HepG2 (cell line): ENCODE measurements around the gene RSRC2. TPM values are rescaled to one million over a fixed set of nuclear protein-coding genes. Genes with fewer than 3 reads are reported as not detected.
A peak's percentile ranks its signal among the peaks of the same experiment; 100 is the strongest.

Experiments used
- ATAC-seq: fragments of 200-7000 bp; cut with Tn5 transposase; 3 replicates; pipeline ENCODE4 v1.9.1; 2020; ENCODE audit warnings: mild to moderate bottlenecking, moderate library complexity
- BruUV-seq: library from RNA; stranded (reverse); fragments of 400-500 nt; replicated peaks from 2 replicates; lab custom pipeline; 2021; lab: Mats Ljungman, UMichigan
- CTCF ChIA-PET: fragments of 300-600 bp; formaldehyde crosslinking; extraction: SDS; loops from one replicate; lab custom pipeline; 2021; ENCODE audit warnings: low total read pairs, inconsistent platforms, low intra/inter-chr PET ratio; lab: Yijun Ruan, JAX
- POLR2A ChIA-PET: fragments of 350-600 bp; sonication (Branson Sonifier 250); formaldehyde crosslinking; loops from one replicate; lab custom pipeline; 2020; ENCODE audit warnings: antibody characterized with exemption, inconsistent platforms; lab: Yijun Ruan, JAX
- DNase-seq: peaks from one replicate; pipeline ENCODE4 v3.0.0-alpha.2; 2015; ENCODE audit warnings: low spot score
- FAIRE-seq: peaks from 3 replicates; lab custom pipeline; 2011; peaks lifted over from hg19 to GRCh38; lab: Jason Lieb, UNC
- H2AFZ ChIP-seq: one replicate; pipeline ENCODE4 v1.6.1; 2011; ENCODE audit warnings: low read length, inconsistent platforms
- H3K27ac ChIP-seq: fragments of 300-600 bp; 3 replicates; pipeline ENCODE4 v1.8.0; 2011; ENCODE audit warnings: mixed run types, mild to moderate bottlenecking, mixed read lengths, low read length, inconsistent platforms; ENCODE audit not compliant: insufficient read depth; ENCODE audit errors: extremely low read length
- H3K27me3 ChIP-seq, 2 experiments: fragments of 200-600 bp in 1 of 2; 2 replicates in 1 of 2; 3 replicates in 1 of 2; pipeline versions ENCODE4 v1.6.0 to v1.8.0; 2011; ENCODE audit warnings: low read length in 2 of 2, mild to moderate bottlenecking in 2 of 2, moderate library complexity in 2 of 2, inconsistent platforms in 1 of 2; ENCODE audit not compliant: insufficient read depth in 2 of 2, control insufficient read depth in 1 of 2
- H3K36me3 ChIP-seq, 2 experiments: fragments of 200-600 bp in 1 of 2; replicated peaks in 1 of 2; 2 replicates in 1 of 2; 3 replicates in 1 of 2; pipeline versions ENCODE4 v1.5.1 to v1.8.0; 2011; ENCODE audit warnings: low read length in 2 of 2, inconsistent platforms in 1 of 2; ENCODE audit not compliant: insufficient read depth in 2 of 2, control insufficient read depth in 1 of 2
- H3K4me1 ChIP-seq: 2 replicates; pipeline ENCODE4 v1.5.1; 2012; ENCODE audit warnings: low read length, inconsistent platforms; ENCODE audit not compliant: insufficient read depth
- H3K4me2 ChIP-seq: 2 replicates; pipeline ENCODE4 v1.6.0; 2011; ENCODE audit warnings: low read depth, low read length, inconsistent platforms
- H3K4me3 ChIP-seq, 3 experiments: fragments of 200-600 bp in 1 of 3; sonication (generic), shearing (Covaris generic) in 1 of 3; replicated peaks in 1 of 3; 2 replicates each; pipeline ENCODE4 v1.5.1; 2011 to 2016; ENCODE audit warnings: low read length in 3 of 3, inconsistent platforms in 2 of 3, low read depth in 2 of 3, mild to moderate bottlenecking in 2 of 3, control low read depth in 1 of 3, mixed read lengths in 1 of 3; ENCODE audit not compliant: insufficient read depth in 1 of 3
- H3K79me2 ChIP-seq: one replicate; pipeline ENCODE4 v1.6.1; 2011; ENCODE audit warnings: low read length, inconsistent platforms; ENCODE audit not compliant: insufficient read depth
- H3K9ac ChIP-seq: 2 replicates; pipeline ENCODE4 v1.6.0; 2011; ENCODE audit warnings: mild to moderate bottlenecking, low read depth, low read length, inconsistent platforms; ENCODE audit not compliant: insufficient read depth
- H3K9me3 ChIP-seq: 2 replicates; pipeline ENCODE4 v1.5.1; 2012; ENCODE audit warnings: mild to moderate bottlenecking, low read length
- H4K20me1 ChIP-seq: 2 replicates; pipeline ENCODE4 v1.6.0; 2011; ENCODE audit warnings: inconsistent platforms, mild to moderate bottlenecking, low read length, moderate library complexity; ENCODE audit not compliant: insufficient read depth
- AKAP8 ChIP-seq: sonication (generic); formaldehyde crosslinking; IDR thresholded peaks from 2 replicates; pipeline ENCODE4 v1.5.1; 2020; ENCODE audit warnings: mild to moderate bottlenecking, missing genetic modification reagents
- CREB1 ChIP-seq, 2 experiments: fragments of 450-650 bp in 1 of 2; IDR thresholded peaks; 2 replicates each; pipeline ENCODE4 v1.6.1; 2016 to 2017; ENCODE audit warnings: control low read depth in 1 of 2, mild to moderate bottlenecking in 1 of 2, missing compliant biosample characterization in 1 of 2, missing genetic modification characterization in 1 of 2
- RAD21 ChIP-seq: fragments of 450-650 bp; formaldehyde crosslinking; IDR thresholded peaks from 2 replicates; pipeline ENCODE4 v1.5.0; 2020; ENCODE audit warnings: mild to moderate bottlenecking
- RAD51 ChIP-seq: fragments of 450-650 bp; IDR thresholded peaks from 2 replicates; pipeline ENCODE4 v1.6.1; 2016; ENCODE audit warnings: borderline replicate concordance
- RBFOX2 ChIP-seq: fragments of 200-400 bp; formaldehyde crosslinking; IDR thresholded peaks from 2 replicates; pipeline ENCODE4 v1.6.1; 2017; ENCODE audit warnings: low read depth, mild to moderate bottlenecking, low read length
- STAG1 ChIP-seq: sonication (generic); formaldehyde crosslinking; IDR thresholded peaks from 2 replicates; pipeline ENCODE4 v1.4.0; 2020; ENCODE audit warnings: missing genetic modification reagents
- TEAD3 ChIP-seq: optimal IDR thresholded peaks from 2 replicates; pipeline ENCODE3; 2016; ENCODE audit warnings: borderline replicate concordance
- WGBS: methylation state at CpG from one replicate; pipeline ENCODE4 v1.1.6; 2017; ENCODE audit warnings: low lambda C conversion rate; 5-methylcytosine and 5-hydroxymethylcytosine counted together
- in situ Hi-C: cut with HindIII; loops from 2 replicates; pipeline ENCODE4 v1.10.0; 2017; ENCODE audit warnings: low pct_unique_long_range_greater_than_20kb; ENCODE audit not compliant: extremely low pct_ligation_motif_present
- intact Hi-C: fragments of 100-400 bp; cut with micrococcal nuclease; formaldehyde crosslinking; loops from one replicate; pipeline ENCODE4 v1.10.0; 2022; ENCODE audit not compliant: unreplicated experiment
- polyA plus RNA-seq, 8 experiments: library from polyadenylated mRNA; depleted of rRNA in 3 of 8; stranded (reverse) in 7 of 8; unstranded in 1 of 8; fragments of >200 nt; fragmentation: Illumina TruSeq in 4 of 8; extraction: Trizol in 4 of 8; gene quantifications; 2 replicates each; pipeline versions ENCODE4 v1.2.1 to v1.2.3, GENCODE V29; 2011 to 2016; ENCODE audit warnings: low read depth in 4 of 8, missing spikeins in 1 of 8, mixed read lengths in 1 of 8; ENCODE audit not compliant: insufficient read depth in 1 of 8
- total RNA-seq, 5 experiments: library from RNA; depleted of rRNA; stranded (reverse); fragments of >200 nt; fragmentation: Illumina TruSeq; extraction: Trizol; gene quantifications; 2 replicates each; pipeline ENCODE4 v1.2.3, GENCODE V29; 2016; ENCODE audit warnings: low read depth in 1 of 5
- TF ChIP-seq, protein P1 (sequence below), 2 experiments: fragments of 450-650 bp in 1 of 2; sonication (generic) in 1 of 2; formaldehyde crosslinking; IDR thresholded peaks; 2 replicates each; pipeline versions ENCODE4 v1.5.0 to v1.8.0; 2020 to 2022; ENCODE audit warnings: mild to moderate bottlenecking in 1 of 2, missing genetic modification reagents in 1 of 2
- TF ChIP-seq, protein P2 (sequence below): sonication (generic); formaldehyde crosslinking; IDR thresholded peaks from 2 replicates; pipeline ENCODE4 v1.4.0; 2020; ENCODE audit warnings: missing genetic modification reagents

The RSRC2 gene
- total and polyA plus RNA-seq, 2 of the 13 experiments (the other 11 are each of a cell fraction or from before 2014, with no cell fraction given) = 31.4 to 77.8 TPM

DNA sequence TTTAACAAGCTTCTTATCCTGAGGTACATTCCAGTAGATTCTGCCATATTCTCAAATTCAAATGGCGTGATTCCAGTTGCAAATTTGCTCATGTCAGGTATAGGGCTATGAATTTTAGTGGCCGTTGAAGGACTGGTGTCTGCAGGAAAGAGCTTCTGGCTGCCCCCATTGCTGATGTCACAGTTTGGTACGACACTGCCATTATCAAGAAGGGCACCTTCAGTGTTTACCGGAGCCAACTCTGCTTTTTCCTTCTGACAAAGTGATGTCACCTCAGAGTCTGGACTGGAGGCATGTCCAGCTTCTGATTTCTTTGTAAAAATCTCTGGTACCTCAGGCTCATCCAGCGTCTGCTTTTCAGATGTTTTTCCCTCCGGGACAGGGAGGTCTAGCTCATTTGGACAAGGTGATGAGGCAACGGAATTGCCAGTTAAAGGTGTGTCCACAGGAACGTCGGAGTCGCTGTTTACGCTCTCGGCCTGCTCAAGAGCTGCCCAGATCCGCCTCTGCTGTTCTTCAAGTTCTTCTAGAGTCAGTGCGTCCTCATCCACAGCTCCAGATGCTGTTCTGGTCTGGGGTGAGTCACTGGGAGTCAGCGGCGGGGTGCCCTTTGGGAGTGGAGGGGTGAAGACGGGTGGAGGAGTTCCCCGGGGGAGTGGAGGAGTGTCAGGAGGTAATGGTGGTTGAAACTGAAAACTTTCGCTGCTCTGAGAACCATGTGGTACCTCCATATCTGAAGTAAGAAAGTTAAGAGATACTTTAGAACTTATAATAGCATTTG, 53.0 kb downstream of the RSRC2 start:
- Histone ChIP-seq H3K36me3 (peaks cover 17 to 51% of the 10 kb centered on the region in 2 experiments), H3K4me2 (no peak overlapping the region), H3K27me3 (no peaks in the 10 kb centered on the region), H3K27ac (no peak overlapping the region), H3K4me1 (peaks cover 7% of the 10 kb centered on the region), H3K79me2 (no peaks in the 10 kb centered on the region), H2AFZ (no peak overlapping the region), H3K9ac (no peak overlapping the region), H4K20me1 (no peaks in the 10 kb centered on the region), H3K4me3 (no peak overlapping the region), H3K9me3 (no peaks in the 10 kb centered on the region)
- DNase-seq (no peak), ATAC-seq (no peak), FAIRE-seq (no peak)
- in situ Hi-C loops = loop anchor here (5.0 kb wide), 1 partner anchor 76 kb away; no protein-coding TSS in a partner anchor
- ChIA-PET CTCF (no interaction called here), POLR2A (interaction anchor here (1.1 to 2.7 kb wide), 2 partner anchors 27 to 74 kb away, joined by 4 to 9 read pairs; partner anchors contain the start of gene ZCCHC8)
- 94% methylated on average over 19 of the region's 19 CpGs for WGBS
- 0 out of 2 replicates have a peak, but pooled peaks have one; percentile 0 for TF ChIP-seq RBFOX2
- no peak for TF ChIP-seq RAD51
- intact Hi-C loops = loop anchor here (5.0 kb wide), 1 partner anchor 136 kb away; no protein-coding TSS in a partner anchor
- no TSS peak for BruUV-seq

DNA sequence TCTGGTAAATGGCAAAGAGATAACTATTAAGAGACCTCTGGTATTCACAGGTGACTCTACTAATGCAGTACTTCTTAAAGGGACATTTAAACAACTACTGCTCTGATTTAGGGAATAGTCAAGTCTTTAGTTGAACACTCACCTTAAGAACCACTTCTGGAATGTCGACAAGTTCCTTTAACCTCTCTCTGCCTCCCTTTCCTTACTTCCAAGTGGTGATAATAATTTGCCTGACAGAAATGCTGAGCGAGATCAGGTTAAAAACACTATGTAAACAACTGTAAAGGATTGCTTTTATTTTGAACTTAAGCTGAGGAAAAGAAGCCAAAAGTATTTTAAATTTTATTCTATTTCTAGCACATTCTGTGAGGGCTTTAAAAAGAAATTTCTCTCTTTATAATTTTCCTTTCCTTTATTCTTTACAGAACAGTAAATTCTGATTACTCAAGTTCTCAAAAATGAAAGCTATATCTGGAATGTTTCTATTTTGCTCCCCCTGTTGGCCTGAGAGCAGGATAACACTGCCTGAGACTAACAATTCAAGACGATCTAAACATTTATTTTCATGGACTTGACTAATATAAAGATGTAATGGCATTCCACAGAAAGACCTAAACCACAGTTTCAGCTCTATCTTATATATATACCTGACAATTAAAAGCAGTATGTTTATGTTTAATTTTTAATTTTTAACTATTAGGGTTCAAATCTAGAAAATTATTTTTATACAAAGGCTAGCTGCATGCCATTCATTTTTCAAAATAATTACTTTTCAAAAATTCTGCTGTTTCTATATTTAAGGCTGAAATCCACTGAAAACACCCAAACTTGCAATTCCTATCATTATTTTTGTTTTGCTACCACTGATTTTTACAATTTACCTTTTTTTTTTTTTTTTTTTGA, 55.2 kb downstream of the RSRC2 start:
- in situ Hi-C loops = loop anchor here (5.0 kb wide), 1 partner anchor 74 kb away; no protein-coding TSS in a partner anchor
- no peaks in the 10 kb centered on the region for H3K9me3 ChIP-seq
- H3K4me2 ChIP-seq = no peak overlapping the region
- no peak overlapping the region for H3K27ac ChIP-seq
- peaks cover 7% of the 10 kb centered on the region for H3K4me1 ChIP-seq
- POLR2A ChIA-PET = interaction anchor here (0.6 to 1.9 kb wide), 8 partner anchors 15 to 72 kb away, joined by 3 to 35 read pairs (median 4); partner anchors contain the start of genes KNTC1, RSRC2 and ZCCHC8
- H3K79me2 ChIP-seq = no peaks in the 10 kb centered on the region
- FAIRE-seq (peak; percentile 73), ATAC-seq (peak; percentile 52), DNase-seq (peak; percentile 77)
- H3K4me3 ChIP-seq = no peak overlapping the region
- intact Hi-C loops = loop anchor here (1.0 to 5.0 kb wide), 3 partner anchors 48 to 134 kb away; no protein-coding TSS in a partner anchor
- 60% methylated on average over 3 of the region's 3 CpGs for WGBS
- no peaks in the 10 kb centered on the region for H4K20me1 ChIP-seq
- H2AFZ ChIP-seq = no peak overlapping the region
- no peak overlapping the region for H3K9ac ChIP-seq
- TSS peak; percentile 21 for BruUV-seq
- CTCF ChIA-PET = interaction anchor here (1.1 to 2.3 kb wide), 5 partner anchors 47 to 135 kb away, joined by 3 to 31 read pairs (median 7); partner anchors contain the start of gene CLIP1
- H3K27me3 ChIP-seq = no peaks in the 10 kb centered on the region
- H3K36me3 ChIP-seq = peaks cover 16 to 37% of the 10 kb centered on the region in 2 experiments
- TF ChIP-seq RAD21 (CRISPR knock-in tag) (peak; percentile 48; the same call in 1 of the 2 replicates), AKAP8 (CRISPR knock-in tag) (no peak), STAG1 (CRISPR knock-in tag) (peak; percentile 73), CREB1 (IDR thresholded peaks at IDR 0.05) (no peak), CREB1 (CRISPR knock-in tag; IDR thresholded peaks at IDR 0.05) (peak; percentile 37; the same call in 1 of the 2 replicates), TEAD3 (CRISPR knock-in tag) (peak; percentile 57)
- TF ChIP-seq, protein P1, sequence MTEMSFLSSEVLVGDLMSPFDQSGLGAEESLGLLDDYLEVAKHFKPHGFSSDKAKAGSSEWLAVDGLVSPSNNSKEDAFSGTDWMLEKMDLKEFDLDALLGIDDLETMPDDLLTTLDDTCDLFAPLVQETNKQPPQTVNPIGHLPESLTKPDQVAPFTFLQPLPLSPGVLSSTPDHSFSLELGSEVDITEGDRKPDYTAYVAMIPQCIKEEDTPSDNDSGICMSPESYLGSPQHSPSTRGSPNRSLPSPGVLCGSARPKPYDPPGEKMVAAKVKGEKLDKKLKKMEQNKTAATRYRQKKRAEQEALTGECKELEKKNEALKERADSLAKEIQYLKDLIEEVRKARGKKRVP (CRISPR knock-in tag; IDR thresholded peaks at IDR 0.05) = no peak
- TF ChIP-seq, protein P2, sequence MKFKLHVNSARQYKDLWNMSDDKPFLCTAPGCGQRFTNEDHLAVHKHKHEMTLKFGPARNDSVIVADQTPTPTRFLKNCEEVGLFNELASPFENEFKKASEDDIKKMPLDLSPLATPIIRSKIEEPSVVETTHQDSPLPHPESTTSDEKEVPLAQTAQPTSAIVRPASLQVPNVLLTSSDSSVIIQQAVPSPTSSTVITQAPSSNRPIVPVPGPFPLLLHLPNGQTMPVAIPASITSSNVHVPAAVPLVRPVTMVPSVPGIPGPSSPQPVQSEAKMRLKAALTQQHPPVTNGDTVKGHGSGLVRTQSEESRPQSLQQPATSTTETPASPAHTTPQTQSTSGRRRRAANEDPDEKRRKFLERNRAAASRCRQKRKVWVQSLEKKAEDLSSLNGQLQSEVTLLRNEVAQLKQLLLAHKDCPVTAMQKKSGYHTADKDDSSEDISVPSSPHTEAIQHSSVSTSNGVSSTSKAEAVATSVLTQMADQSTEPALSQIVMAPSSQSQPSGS = 0 out of 2 replicates have a peak, but pooled peaks have one; percentile 23
